Keratinocyte (primary cell): ENCODE data around the gene ZNF337.

Experiments
- EZH2 ChIP-seq: IDR thresholded peaks from one replicate; pipeline ENCODE4 v1.6.1; 2012; ENCODE audit warnings: inconsistent platforms, mild to moderate bottlenecking, low read length, moderate library complexity
- TF ChIP-seq, protein P1 (sequence below), 3 experiments: IDR thresholded peaks in 1 of 3; conservative IDR thresholded peaks in 1 of 3; optimal IDR thresholded peaks in 1 of 3; 2 replicates in 2 of 3; 3 replicates in 1 of 3; pipeline versions ENCODE3 to v1.5.1; 2011; ENCODE audit warnings: low read length in 3 of 3, mild to moderate bottlenecking in 3 of 3, moderate library complexity in 2 of 3, control low read depth in 1 of 3, inconsistent platforms in 1 of 3; ENCODE audit not compliant: insufficient read depth in 2 of 3; ENCODE audit errors: extremely low read depth in 1 of 3

- TF ChIP-seq, protein P1, sequence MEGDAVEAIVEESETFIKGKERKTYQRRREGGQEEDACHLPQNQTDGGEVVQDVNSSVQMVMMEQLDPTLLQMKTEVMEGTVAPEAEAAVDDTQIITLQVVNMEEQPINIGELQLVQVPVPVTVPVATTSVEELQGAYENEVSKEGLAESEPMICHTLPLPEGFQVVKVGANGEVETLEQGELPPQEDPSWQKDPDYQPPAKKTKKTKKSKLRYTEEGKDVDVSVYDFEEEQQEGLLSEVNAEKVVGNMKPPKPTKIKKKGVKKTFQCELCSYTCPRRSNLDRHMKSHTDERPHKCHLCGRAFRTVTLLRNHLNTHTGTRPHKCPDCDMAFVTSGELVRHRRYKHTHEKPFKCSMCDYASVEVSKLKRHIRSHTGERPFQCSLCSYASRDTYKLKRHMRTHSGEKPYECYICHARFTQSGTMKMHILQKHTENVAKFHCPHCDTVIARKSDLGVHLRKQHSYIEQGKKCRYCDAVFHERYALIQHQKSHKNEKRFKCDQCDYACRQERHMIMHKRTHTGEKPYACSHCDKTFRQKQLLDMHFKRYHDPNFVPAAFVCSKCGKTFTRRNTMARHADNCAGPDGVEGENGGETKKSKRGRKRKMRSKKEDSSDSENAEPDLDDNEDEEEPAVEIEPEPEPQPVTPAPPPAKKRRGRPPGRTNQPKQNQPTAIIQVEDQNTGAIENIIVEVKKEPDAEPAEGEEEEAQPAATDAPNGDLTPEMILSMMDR (optimal IDR thresholded peaks at IDR 0.05 in 1 of 3, IDR thresholded peaks at IDR 0.05 in 1 of 3, conservative IDR thresholded peaks at IDR 0.05 in 1 of 3; ENCODE audit: extremely low read depth in 1 of 3, insufficient read depth in 2 of 3, low read length in 3 of 3), result no peak
- TF ChIP-seq EZH2, result no peak
These were observed 63.5 kb downstream of the ZNF337 start for GRCh38 chr20:25632940-25633790.
